ENCODE measurements around the gene MATN1. TPM values are rescaled to one million over a fixed set of nuclear protein-coding genes. Genes with fewer than 3 reads are reported as not detected.

MATN1 gene
- total and polyA plus RNA-seq, 2 of the 4 experiments (the other 2 are of a cell fraction), result 0.27 TPM; not detected in 1

DNA sequence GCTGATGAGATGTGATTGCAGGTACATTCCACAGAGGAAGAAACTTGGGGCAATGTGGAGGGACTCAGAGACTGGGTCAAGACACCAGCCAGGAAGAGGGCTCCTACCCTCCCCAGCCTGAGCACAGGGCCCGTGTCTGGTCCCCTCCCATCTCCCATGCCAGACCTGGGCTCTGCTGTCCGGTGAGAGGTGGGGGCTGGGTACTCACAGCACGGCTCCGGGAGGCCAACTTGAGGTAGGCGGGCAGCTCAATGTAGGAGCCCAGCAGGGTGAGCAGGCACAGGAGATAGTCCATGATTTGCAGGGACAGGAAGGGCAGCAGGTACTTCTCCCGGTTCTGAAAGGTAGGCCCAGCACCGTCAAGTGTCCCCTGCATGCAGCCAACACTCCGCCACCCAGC, 16.2 kb upstream of the MATN1 start:
- dilution Hi-C loops (cut with HindIII; ENCODE audit: low sequenced_read_pairs, unreplicated experiment), result no loop called here
- no peak for DNase-seq
- no peak for ATAC-seq (ENCODE audit: low read depth)
- intact Hi-C loops (cut with micrococcal nuclease), result no loop called here
- Histone ChIP-seq H3K79me1 (ENCODE audit: low read depth in 1 of 2, low read length in 2 of 2) (no peaks in the 10 kb centered on the region), H3K9me3 (ENCODE audit: control insufficient read depth, insufficient read depth, low read length) (peaks cover 7% of the 10 kb centered on the region), H3K9me1 (ENCODE audit: insufficient read depth, low read length) (no peaks in the 10 kb centered on the region), H3K4me2 (ENCODE audit: low read depth, low read length) (no peak overlapping the region), H3K27me3 (ENCODE audit: control insufficient read depth, insufficient read depth, low read length) (peaks cover 38% of the 10 kb centered on the region), H2BK5ac (ENCODE audit: low read depth, low read length, poor library complexity, severe bottlenecking) (no peak overlapping the region), H2BK15ac (ENCODE audit: low read depth, low read length) (no peak overlapping the region), H2AFZ (replicated peaks; ENCODE audit: low read length, poor library complexity) (no peak overlapping the region), H3K56ac (ENCODE audit: extremely low read depth, insufficient read depth, low read length) (no peak overlapping the region), H3K9ac (ENCODE audit: low read depth, low read length) (no peak overlapping the region), H3K23ac (ENCODE audit: low read depth, low read length) (no peak overlapping the region), H2AK9ac (replicated peaks; ENCODE audit: low read depth, low read length, poor library complexity) (peak overlapping the region; percentile 38), H4K5ac (ENCODE audit: low read depth, low read length) (no peak overlapping the region), H2BK20ac (ENCODE audit: low read depth, low read length) (no peak overlapping the region), H4K20me1 (ENCODE audit: insufficient read depth, low read length) (no peaks in the 10 kb centered on the region), H3K36me3 (ENCODE audit: control insufficient read depth, insufficient read depth, low read length) (no peaks in the 10 kb centered on the region), H2AK5ac (ENCODE audit: low read depth, low read length) (no peak overlapping the region), H2BK120ac (ENCODE audit: low read depth, low read length) (no peak overlapping the region), H3K4me1 (ENCODE audit: control insufficient read depth, insufficient read depth, low read length) (no peaks in the 10 kb centered on the region), H4K91ac (ENCODE audit: insufficient read depth, low read depth, low read length) (no peak overlapping the region), H3K4me3 (ENCODE audit: insufficient read depth, low read depth, low read length) (no peak overlapping the region), H4K8ac (ENCODE audit: low read depth in 2 of 2, low read length in 2 of 2) (no peak overlapping the region), H3K27ac (ENCODE audit: insufficient read depth, low read length) (no peak overlapping the region), H3K14ac (replicated peaks; ENCODE audit: low read depth, low read length) (no peak overlapping the region), H3K4ac (ENCODE audit: low read depth, low read length) (no peak overlapping the region), H3K18ac (ENCODE audit: low read depth, low read length) (no peak overlapping the region)
- 60% methylated on average over 3 of the region's 8 CpGs; no CpG with 5 or more reads in 1 of the 2 experiments for WGBS, 2 experiments (ENCODE audit: extremely low coverage in 2 of 2, insufficient read length in 1 of 2)
- no peak for TF ChIP-seq NFE2L2 (IDR thresholded peaks at IDR 0.05; ENCODE audit: low read depth, low read length)
- TF ChIP-seq, protein P1, sequence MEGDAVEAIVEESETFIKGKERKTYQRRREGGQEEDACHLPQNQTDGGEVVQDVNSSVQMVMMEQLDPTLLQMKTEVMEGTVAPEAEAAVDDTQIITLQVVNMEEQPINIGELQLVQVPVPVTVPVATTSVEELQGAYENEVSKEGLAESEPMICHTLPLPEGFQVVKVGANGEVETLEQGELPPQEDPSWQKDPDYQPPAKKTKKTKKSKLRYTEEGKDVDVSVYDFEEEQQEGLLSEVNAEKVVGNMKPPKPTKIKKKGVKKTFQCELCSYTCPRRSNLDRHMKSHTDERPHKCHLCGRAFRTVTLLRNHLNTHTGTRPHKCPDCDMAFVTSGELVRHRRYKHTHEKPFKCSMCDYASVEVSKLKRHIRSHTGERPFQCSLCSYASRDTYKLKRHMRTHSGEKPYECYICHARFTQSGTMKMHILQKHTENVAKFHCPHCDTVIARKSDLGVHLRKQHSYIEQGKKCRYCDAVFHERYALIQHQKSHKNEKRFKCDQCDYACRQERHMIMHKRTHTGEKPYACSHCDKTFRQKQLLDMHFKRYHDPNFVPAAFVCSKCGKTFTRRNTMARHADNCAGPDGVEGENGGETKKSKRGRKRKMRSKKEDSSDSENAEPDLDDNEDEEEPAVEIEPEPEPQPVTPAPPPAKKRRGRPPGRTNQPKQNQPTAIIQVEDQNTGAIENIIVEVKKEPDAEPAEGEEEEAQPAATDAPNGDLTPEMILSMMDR (conservative IDR thresholded peaks at IDR 0.05; ENCODE audit: low read depth, low read length), result no peak
- no peak for TF ChIP-seq MXI1 (IDR thresholded peaks at IDR 0.05; ENCODE audit: borderline replicate concordance, low read depth, low read length)
- TF ChIP-seq SMC3 (IDR thresholded peaks at IDR 0.05; ENCODE audit: low read depth, low read length), result no peak
- TF ChIP-seq, protein P2, sequence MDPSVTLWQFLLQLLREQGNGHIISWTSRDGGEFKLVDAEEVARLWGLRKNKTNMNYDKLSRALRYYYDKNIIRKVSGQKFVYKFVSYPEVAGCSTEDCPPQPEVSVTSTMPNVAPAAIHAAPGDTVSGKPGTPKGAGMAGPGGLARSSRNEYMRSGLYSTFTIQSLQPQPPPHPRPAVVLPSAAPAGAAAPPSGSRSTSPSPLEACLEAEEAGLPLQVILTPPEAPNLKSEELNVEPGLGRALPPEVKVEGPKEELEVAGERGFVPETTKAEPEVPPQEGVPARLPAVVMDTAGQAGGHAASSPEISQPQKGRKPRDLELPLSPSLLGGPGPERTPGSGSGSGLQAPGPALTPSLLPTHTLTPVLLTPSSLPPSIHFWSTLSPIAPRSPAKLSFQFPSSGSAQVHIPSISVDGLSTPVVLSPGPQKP (IDR thresholded peaks at IDR 0.05; ENCODE audit: borderline replicate concordance, low read depth, low read length), result no peak
- TF ChIP-seq FOS (IDR thresholded peaks at IDR 0.05; ENCODE audit: low read depth, low read length), result no peak
- TF ChIP-seq CHD1 (IDR thresholded peaks at IDR 0.05; ENCODE audit: low read depth, low read length), result no peak
- no peak for TF ChIP-seq BHLHE40 (IDR thresholded peaks at IDR 0.05; ENCODE audit: low read depth, low read length)
- no peak for TF ChIP-seq RAD21 (IDR thresholded peaks at IDR 0.05; ENCODE audit: low read length)
- TF ChIP-seq RFX5 (IDR thresholded peaks at IDR 0.05; ENCODE audit: low read depth, low read length), result no peak
- TF ChIP-seq, protein P3, sequence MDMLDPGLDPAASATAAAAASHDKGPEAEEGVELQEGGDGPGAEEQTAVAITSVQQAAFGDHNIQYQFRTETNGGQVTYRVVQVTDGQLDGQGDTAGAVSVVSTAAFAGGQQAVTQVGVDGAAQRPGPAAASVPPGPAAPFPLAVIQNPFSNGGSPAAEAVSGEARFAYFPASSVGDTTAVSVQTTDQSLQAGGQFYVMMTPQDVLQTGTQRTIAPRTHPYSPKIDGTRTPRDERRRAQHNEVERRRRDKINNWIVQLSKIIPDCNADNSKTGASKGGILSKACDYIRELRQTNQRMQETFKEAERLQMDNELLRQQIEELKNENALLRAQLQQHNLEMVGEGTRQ (IDR thresholded peaks at IDR 0.05; ENCODE audit: low read depth, low read length), result no peak
- TF ChIP-seq CEBPB (IDR thresholded peaks at IDR 0.05; ENCODE audit: low read depth, low read length), result no peak
- BruUV-seq (replicated peaks), result no TSS peak
- in situ Hi-C loops (cut with MboI; ENCODE audit: low sequenced_read_pairs), result no loop called here
- CTCF ChIA-PET, result no interaction called here
- POLR2A ChIA-PET (ENCODE audit: unreplicated experiment), result no interaction called here

Measured in IMR-90 (cell line).